Activated CD4-positive, CD25-positive, alpha-beta regulatory T cell treated with anti-CD3 and anti-CD28 coated beads, Interleukin-2, amount 50 U/mL, for 24 hours (primary cell): ENCODE results near the gene C10orf62.
A peak's percentile ranks its signal among the peaks of the same experiment; 100 is the strongest.

Source experiments
- ATAC-seq, 2 donors: fragments of 150-1000 bp; cut with Tn5 transposase; one replicate each; pipeline ENCODE4 v1.10.0; 2021; ENCODE audit warnings: mild to moderate bottlenecking in 1 of 2, moderate library complexity in 1 of 2

The C10orf62 gene

DNA sequence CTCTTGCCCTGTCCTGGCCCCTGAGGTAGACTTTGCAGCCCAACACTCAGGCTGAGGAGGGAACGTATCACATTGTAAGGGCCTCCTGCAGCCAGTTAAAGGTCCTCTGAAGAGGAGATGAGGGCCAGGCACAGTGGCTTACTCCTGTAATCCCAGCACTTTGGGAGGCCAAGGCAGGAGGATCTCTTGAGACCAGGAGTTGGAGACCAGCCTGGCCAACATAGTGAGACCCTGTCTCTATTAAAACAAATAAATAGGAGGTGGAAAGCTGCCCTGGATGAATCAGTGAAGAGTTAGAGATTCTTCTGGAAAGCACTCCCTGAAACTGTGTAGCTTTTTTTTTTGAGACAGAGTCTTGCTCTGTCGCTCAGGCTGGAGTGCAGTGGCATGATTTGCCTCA lies 2.3 kb upstream of the C10orf62 start:
- ATAC-seq: no peak

DNA sequence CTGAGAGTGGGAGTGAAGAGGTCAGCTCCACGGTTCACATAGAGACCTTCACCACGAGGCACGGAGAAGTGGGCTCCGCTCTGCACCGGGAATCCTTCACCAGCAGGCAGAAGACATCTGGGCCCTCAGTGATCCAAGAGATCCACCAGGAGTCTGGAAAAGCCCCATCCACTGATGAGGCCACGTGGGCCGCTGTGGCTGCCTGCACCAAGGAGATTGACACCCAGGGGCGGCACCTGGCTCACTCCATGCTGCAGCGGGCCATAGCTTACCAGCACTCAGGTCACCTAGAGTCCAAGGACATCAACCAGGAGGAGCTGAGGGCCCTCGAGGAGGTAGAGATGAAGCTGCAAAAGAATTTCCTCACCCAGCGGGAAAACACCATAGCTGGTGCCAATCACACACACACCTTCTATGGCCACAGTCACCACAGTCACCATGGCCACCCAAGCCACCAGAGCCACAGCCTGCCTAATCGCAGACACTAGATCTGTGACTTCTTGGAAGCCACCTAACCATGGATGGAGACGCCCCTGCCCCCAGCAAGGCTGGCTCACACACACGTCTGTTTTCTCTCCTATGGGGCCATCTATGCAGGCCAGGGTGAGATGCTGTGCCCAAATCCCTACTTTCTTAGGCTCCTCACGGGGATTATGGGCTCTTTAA lies 694 bp downstream of the C10orf62 start:
- peak in 1 of 2 donors; percentile 33 for ATAC-seq

DNA sequence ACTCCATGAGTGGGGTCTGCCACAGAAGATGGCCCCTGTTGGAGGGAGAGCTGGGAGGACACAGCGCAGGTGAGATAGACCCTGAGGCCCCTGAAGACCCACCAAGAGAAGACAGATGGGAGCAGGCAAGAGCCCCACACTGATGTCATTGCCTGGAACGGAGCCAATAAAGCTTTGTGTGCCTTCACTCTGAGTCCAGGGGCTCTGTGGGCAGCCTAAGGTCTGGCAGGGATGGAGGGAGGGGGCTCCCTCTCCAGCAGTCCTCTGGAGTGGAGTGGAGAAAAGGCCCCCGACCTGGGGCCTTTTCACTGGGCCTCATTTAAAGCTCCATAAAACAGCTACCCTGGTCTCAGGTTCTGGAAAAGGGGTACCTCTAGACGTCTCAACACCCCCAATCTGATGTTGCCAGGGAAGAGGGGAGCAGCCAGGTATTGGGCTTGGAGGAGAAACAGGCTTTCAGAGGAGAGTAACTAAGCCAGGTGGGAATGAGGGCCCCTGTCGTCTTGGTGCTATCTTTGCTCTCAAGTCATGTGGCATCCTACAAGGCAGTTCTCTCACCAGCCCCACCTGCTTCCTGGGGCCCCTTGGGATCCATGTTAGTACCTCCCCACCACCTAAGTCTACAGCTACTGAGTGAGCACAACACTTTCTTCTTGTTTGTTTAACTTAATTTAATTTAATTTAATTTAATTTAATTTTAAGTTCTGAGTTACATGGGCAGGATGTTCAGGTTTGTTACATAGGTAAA lies 1.4 kb downstream of the C10orf62 start:
- ATAC-seq: no peak

DNA sequence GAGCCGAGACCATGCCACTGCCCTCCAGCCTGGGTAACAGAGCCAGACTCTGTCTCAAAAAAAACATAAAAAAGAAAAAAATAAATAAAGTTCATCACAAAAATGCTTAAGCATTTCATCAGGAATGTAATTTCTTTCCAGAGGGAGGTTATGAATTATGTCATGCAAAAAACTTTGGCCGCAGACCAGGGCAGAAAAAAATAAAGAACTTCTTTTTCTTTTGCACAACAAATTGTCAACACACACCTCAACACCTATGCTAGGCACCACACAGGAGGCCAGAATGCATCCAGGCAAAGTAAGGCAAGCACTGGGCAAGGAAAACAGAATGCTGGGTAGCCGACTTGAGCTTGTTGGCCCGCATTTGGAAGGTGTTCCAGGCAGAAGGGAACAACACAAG lies 3.9 kb downstream of the C10orf62 start:
- no peak for ATAC-seq

DNA sequence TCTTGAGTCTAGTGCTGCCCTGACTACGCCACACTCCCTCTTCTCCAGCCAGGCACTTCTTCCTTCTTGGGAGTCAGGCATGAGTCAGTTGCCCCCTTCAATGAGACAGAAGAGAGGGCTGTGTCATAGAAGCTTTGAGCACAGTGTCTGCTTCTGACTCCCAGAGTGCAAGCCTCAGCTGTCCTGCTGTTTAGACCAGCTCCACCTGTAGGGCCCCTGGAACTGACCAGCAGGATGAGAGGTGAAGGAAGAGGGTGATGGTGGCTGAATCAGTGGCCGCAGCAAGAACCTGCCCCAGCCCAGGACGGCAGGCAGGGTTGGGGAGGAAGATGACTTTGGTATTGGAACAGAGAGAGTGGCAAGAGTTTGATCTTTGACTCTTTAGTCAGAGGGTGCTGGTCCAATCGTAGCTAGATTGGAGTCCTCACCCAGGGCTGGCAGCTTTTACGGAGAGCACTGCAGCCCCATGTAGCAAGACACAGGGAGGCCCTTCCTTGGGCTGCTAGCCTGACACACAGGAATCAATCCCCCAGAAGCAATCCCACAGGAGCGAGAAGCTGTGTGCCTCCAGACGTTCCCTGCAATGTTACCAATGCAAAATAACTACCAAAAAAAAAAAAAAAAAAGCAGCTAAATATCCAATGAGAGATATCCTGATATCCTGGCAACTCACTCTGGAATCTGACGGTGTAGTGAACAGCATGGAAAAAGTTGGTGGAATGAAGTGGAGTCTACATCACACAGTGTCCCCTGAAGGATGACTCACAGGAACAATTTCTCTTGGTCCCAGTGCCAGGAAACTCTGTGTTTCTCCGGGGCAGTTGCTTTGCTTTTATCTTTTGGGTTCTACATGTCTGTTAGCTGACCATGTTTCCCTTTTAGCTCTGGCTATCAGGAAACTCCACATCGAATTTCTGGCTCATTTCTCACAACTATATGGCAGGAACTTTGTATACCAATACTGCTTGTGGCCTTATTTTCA lies 6.9 kb downstream of the C10orf62 start:
- no peak for ATAC-seq

DNA sequence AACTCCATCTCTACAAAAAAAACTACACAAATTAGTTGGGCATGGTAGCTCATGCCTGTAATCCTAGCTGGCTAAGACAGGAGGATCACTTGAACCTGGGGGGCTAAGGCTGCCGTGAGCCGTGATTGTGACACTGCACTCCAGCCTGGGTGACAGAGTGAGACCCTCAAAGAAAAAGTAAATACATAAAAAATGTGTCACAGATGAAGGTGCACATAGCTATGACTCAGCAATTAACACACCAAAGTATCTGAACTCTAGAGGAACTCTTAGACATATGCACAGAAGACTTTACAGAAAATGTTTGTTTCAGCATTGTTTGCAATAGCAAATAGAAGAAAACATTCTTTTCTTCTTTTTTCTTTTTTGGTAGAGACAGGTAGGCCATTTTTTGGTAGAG lies 8.3 kb downstream of the C10orf62 start:
- ATAC-seq: no peak

DNA sequence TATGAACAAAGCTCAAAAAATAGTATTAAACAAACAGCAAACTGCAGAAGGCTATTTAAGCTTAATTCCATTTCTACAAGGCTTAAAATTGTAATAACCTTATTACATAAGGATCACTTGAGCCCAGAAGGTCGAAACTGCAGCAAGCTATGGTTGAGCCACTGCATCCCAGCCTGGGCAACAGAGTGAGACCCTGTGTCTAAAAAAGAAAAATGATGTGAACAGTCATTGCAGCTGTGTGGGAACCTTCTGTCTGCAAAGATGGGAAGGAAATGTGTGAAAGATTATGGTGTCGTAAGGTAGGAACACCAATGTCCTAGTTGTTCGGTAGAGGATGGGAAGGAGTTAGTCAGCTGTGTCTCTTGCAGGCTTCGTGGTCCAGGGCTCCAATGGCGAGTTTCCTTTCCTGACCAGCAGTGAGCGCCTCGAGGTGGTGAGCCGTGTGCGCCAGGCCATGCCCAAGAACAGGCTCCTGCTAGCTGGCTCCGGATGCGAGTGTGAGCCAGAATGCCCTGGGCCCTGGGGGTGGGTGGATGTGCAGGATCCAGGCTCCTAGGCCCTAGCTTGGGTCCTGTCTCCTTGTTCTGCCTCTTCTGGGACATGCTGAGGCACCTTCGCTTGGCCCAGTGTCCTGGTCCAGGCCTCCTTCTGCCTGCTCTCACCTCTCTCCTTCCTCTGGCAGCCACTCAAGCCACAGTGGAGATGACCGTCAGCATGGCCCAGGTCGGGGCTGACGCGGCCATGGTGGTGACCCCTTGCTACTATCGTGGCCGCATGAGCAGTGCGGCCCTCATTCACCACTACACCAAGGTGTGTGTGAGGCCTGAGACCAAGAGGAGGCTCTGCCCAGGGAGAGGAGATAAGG lies 9.1 kb downstream of the C10orf62 start:
- ATAC-seq: no peak

DNA sequence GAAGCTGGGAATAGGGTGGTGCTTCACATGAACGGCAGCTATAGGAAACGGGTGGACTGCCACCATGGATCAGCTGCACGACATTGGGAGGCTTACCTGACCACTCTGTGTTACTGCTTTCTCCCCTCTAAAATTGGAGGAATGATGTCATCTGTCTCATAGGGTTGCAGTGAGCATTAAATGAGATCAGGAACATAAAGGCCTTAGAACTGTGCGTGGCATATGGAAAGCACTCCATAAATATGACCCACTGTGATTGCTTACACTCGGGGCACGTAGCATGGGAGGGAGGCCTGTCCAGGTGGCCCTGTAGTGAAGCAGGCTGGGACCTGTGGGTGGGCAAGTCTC lies 9.7 kb downstream of the C10orf62 start:
- ATAC-seq: no peak

DNA sequence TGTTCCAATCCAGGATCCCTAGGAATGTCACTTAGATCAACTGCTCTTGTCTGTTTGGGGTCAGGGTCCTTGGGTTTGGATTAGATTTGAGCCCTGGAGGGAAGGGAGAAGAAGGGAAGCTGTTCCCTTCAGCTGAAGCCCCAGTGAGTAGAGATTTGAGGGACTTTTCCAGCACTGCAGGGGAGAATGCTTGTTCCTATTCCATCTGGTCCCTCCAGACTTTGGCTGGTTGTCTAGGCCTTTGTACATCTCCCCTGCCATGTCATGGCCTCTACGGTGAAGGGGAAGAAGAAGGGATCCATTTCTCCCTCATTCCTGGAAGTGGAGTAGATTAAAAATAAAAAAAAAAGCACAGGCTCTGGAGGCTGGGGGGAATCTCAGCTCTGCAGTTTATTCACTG lies 11.1 kb downstream of the C10orf62 start:
- no peak for ATAC-seq

DNA sequence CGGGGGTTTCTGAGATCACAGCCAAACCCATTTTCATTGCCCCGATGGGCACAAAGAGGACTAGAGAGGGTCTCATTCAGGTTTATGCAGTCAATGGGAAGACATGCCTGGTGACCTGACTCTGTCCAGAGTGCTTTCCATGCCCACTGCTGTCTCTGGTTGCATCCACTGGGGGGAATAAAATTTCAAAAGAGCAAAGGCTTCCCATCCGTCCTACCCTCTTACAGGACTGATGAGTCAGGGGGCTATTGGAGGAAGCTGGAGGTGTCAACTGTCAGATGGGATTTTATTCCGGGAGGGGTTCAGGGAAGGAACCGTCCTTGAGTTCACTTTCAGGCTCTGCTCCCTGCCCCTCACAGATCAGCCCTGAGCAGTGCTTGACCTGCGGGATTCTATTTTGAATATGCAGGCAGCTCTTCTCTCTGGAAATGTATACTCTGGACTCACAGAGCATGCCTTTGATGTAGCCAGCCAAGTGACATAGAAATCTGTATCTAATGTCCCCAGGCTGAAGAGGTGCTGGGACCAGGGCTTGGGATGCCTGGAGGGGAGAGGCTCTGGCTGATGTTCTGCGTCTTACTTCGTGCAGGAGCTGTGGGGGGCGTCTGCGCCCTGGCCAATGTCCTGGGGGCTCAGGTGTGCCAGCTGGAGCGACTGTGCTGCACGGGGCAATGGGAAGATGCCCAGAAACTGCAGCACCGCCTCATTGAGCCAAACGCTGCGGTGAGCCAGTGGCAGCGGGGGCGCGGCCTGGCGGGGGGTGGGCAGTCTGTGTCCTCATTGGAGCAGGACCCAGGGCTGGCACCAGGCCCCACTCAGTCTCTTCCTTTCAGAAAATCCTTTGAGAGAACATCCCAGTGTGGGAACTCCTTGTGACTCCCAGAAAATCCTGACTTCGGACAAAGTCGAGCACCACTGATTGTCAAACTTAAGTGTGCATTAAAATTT lies 12.0 kb downstream of the C10orf62 start:
- ATAC-seq: no peak

DNA sequence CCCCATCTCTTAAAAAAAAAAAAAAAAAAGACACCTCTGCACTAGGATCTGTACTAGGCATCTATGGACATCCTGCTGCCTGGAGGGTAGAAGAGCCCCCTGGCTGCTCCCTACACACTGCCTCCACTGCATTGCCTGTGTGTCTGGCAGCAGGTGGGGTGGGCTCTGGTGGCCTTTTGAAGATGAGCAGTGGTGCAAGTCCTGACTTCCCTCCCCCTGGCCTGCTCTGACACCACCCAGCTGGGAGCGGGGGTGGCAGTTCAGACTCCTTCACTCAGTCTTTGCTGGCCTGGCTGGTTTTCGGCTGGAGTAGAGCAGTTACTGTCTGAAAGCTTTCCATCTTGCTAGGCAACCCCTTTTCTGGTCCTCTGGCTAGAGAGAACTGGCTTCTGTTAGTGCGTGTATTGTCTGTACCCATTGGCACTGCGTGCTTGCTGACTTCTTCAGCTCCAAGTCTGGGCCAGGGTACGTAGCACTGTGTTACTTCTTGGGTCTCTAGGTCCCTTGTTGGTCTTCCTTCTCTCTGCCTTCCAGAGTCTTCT lies 17.6 kb downstream of the C10orf62 start:
- ATAC-seq: no peak

DNA sequence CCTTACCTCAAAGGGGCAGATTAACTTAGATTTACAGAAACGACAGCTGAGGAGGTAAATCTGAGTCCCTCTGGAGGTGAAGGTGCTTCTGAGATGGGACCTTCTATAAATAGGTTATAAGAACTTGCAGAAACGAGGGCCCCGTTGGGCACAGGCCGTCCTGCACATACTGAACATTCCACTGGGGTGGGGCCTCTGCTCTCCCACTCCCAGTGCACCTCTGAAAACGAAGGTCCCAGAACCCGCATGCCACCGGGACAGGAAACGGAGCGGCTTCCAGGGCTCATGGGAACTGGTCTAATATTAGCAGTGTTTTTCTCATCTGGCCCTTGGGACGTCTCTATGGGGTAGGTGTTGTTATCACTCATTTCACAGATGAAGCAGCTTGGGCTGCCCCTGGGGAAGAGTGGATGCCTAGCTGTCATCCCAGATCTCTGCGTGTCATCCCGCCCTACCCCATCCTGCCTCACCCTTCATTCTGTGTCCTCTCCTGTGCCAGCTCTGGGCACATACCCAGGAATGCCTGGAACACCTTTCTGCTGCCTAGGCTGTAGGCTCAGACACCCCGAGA lies 19.6 kb downstream of the C10orf62 start:
- ATAC-seq: no peak

DNA sequence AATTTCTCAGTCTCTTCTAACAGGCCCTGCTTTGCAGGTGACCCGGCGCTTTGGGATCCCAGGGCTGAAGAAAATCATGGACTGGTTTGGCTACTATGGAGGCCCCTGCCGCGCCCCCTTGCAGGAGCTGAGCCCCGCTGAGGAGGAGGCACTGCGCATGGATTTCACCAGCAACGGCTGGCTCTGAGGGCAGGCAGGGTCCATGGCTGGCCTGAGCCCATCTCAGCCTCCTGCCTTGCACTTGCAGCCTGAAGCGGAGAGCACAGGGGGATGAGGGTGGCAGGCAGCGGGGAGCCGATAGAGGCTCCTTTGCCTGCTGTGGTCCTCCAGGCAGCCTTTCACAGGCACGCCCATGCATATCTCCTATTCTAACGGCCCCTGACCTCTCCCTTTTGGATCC lies 22.0 kb downstream of the C10orf62 start:
- no peak for ATAC-seq

DNA sequence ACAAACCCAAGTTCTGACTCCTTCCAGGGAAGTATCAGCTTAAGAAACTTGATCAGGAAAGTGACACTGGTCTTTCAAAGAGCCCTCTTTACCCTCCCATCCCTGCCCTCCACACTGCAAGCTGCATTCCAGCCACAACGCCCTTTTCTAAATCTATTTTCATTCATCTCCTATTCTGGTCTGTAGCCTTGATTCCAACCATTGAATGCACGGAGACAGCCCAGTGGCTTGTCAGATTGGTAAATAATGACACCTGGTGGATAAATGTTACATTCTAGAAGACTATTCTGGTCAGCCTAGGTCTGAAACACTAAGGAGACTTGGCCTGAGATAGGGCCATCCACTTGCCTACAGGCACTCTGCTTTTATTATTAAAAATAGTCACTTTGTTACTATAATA lies 22.9 kb downstream of the C10orf62 start:
- no peak for ATAC-seq

DNA sequence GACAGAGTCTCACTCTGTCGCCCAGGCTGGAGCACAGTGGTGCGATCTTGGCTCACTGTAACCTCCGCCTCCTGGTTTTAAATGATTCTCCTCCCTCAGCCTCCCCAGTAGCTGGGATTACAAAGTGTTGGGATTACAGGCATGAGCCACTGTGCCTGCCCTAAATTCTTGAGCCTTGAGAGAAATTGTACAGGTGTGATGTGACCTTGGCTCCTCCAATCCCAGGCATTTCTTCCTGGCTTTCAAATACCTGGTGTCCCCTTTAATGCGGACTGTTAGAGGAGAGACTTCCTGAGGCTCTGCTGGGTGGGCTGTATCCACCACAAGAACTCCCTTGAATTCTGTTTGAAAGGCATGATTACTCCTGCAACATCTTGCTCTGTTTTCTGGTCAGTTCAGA lies 28.8 kb downstream of the C10orf62 start:
- no peak for ATAC-seq

DNA sequence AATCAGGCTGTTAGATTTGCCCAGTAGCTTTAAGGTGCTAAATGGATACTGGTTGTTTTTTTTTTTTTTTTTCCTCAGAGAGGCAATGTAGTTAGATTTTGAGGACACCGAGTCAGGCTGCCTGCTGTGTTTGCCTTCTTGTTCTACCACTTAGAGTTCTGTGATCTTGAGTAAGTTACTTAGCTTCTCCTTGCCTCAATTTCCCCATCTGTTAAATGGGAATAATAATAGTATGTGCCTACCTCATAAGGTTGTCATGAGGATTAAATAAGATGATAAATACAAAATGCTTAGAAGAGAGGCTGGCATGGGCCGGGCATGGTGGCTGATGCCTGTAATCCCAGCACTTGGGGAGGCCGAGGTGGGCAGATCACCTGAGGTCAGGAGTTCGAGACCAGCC lies 29.2 kb downstream of the C10orf62 start:
- ATAC-seq: no peak

DNA sequence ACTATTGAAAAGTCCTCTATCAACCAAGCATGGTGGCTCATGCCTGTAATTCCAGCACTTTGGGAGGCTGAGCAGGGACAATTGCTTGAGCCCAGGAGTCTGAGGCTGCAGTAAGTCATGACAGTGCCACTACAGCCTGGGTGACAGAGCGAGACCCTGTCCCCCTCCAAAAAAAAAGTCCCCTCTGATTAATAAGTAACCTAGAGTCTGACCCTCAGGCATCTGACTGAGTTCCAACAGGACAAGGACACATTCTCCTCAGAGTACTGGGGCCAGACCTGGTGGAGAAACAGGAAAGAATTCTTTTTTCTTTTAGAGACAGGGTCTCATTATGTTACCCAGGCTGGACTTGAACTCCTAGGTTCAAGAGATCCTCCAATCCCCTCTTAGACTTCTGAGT lies 33.8 kb downstream of the C10orf62 start:
- ATAC-seq: no peak

DNA sequence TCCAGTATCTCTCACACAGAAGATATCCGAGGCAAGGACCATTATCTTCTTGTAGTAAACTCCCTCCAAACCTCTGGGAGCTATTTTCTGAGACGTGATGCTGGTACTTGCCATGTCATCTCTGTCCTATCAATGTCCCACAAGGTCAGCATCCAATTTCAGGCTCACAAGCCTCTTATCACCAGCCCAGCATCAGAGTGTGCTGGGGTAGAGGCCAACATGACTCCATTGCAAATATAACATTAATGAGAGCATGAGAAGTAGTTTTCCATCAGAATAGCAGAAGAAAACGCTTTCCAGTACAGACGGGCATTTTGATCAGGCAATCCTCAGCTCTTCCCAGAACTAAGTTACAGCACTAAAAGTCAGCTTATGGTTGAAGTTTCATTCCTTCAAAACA lies 38.2 kb downstream of the C10orf62 start:
- no peak for ATAC-seq

DNA sequence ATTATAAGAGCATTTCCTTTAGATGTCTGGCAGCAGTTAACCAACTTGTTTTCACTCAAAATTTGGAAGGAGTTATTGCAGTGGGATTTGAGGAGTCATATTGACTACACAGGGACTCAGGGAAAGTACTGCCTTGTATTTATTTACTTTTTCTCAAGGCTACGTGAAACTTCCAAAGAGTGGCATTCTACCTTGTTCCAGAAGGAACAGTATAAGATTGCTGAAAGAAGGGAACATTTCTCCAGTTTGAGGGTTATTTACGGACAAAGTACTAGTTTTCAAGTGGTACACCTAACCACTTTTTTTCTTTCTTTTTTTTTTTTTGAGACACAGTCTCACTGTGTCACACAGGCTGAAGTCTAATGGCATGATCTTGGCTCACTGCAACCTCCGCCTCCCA lies 38.7 kb downstream of the C10orf62 start:
- no peak for ATAC-seq

DNA sequence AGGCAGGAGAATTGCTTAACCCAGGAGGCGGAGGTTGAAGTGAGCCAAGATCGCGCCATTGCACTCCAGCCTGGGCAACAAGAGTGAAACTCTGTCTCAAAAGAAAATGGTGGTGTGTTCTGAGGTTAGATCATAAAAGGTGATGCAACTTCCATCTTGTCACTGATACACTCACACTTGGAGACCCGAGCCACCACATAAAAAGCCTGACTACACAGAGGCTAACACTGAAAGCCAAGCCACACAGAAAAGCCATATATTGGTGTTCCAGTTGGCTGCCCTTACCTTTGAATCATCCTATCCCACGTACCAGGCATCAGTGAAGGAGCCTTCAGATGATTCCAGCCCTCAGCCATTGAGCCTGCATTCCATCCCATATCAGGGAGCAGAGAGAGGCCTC lies 39.8 kb downstream of the C10orf62 start:
- no peak for ATAC-seq

DNA sequence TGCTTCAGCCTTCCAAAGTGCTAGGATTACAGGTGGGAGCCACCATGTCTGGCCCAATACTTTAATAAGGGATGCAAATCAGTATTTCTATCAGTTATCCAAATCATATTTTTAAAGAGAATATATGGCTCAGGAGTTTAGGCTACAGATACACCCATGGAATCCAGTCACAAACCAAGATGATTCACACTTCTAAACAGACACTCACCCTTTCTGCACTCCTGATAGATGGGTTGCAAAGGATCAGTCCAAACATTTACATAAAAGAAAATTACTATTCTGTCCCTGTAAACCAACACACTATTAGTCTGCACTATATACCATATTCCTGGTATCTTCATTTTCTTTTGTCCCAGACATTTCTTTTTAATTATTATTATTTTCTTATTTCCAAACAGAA lies 41.6 kb downstream of the C10orf62 start:
- no peak for ATAC-seq
